H1 (cell line): ENCODE data around the gene EFEMP2. TPM values are rescaled to one million over a fixed set of nuclear protein-coding genes. Genes with fewer than 3 reads are reported as not detected.
"Not testable (repeated sequence)": the region's sequence is repeated elsewhere in the genome, so short reads cannot be mapped to it uniquely, and the experiment has no call there.

Experiments
- CTCF ChIA-PET: fragments of 300-600 bp; sonication (Branson Sonifier 250); formaldehyde crosslinking; loops from one replicate; lab custom pipeline; 2021; ENCODE audit not compliant: partially characterized antibody; lab: Charles Lee
- POLR2A ChIA-PET: fragments of 300-600 bp; sonication (Branson Sonifier 250); formaldehyde crosslinking; loops from one replicate; lab custom pipeline; 2021; ENCODE audit warnings: inconsistent platforms; ENCODE audit not compliant: partially characterized antibody; lab: Charles Lee
- DNase-seq, 2 experiments: peaks; one replicate each; pipeline versions ENCODE4 v3.0.0 to v3.0.0-alpha.2; 2010 to 2022; ENCODE audit warnings: low spot score in 2 of 2, low read depth in 1 of 2, mixed read lengths in 1 of 2
- FAIRE-seq: peaks from 2 replicates; lab custom pipeline; 2011; peaks lifted over from hg19 to GRCh38; lab: Jason Lieb, UNC
- H2AFZ ChIP-seq: 2 replicates; pipeline ENCODE4 v1.8.1; 2012; ENCODE audit warnings: low read length, inconsistent platforms
- H2AK5ac ChIP-seq: 2 replicates; pipeline ENCODE4 v1.6.1; 2013; ENCODE audit warnings: low read depth, low read length
- H2BK120ac ChIP-seq: replicated peaks from 2 replicates; pipeline ENCODE3; 2013; ENCODE audit warnings: low read depth, low read length, inconsistent platforms
- H2BK12ac ChIP-seq: 2 replicates; pipeline ENCODE4 v1.6.1; 2013; ENCODE audit warnings: low read depth, low read length
- H2BK15ac ChIP-seq: 2 replicates; pipeline ENCODE4 v1.6.1; 2013; ENCODE audit warnings: low read length
- H2BK20ac ChIP-seq: 2 replicates; pipeline ENCODE4 v1.6.1; 2013; ENCODE audit warnings: low read length
- H2BK5ac ChIP-seq: 2 replicates; pipeline ENCODE4 v1.6.1; 2013; ENCODE audit warnings: low read depth, low read length
- H3K14ac ChIP-seq: 2 replicates; pipeline ENCODE4 v1.6.1; 2013; ENCODE audit warnings: inconsistent platforms; ENCODE audit not compliant: insufficient read length
- H3K18ac ChIP-seq: 2 replicates; pipeline ENCODE4 v1.6.1; 2013; ENCODE audit warnings: low read length; ENCODE audit errors: extremely low read depth
- H3K23ac ChIP-seq: 2 replicates; pipeline ENCODE4 v1.6.1; 2013; ENCODE audit warnings: inconsistent platforms; ENCODE audit not compliant: insufficient read length
- H3K23me2 ChIP-seq: 2 replicates; pipeline ENCODE4 v1.6.1; 2013; ENCODE audit warnings: low read depth, low read length
- H3K27ac ChIP-seq: 2 replicates; pipeline ENCODE4 v1.6.1; 2011; ENCODE audit warnings: low read depth, low read length, inconsistent platforms
- H3K27me3 ChIP-seq, 4 experiments: replicated peaks in 1 of 4; 1 replicate in 1 of 4; 2 replicates in 3 of 4; pipeline versions ENCODE4 v1.6.1 to v1.8.1; 2011 to 2013; ENCODE audit warnings: low read length in 3 of 4, mild to moderate bottlenecking in 3 of 4, inconsistent platforms in 2 of 4, mixed read lengths in 2 of 4, moderate library complexity in 1 of 4; ENCODE audit not compliant: control insufficient read depth in 3 of 4, insufficient read depth in 3 of 4; ENCODE audit errors: extremely low read depth in 1 of 4
- H3K36me3 ChIP-seq, 4 experiments: 2 replicates each; pipeline versions ENCODE4 v1.6.1 to v1.8.1; 2011 to 2013; ENCODE audit warnings: mild to moderate bottlenecking in 4 of 4, low read length in 3 of 4, moderate library complexity in 2 of 4, control low read depth in 1 of 4, inconsistent platforms in 1 of 4; ENCODE audit not compliant: insufficient read depth in 4 of 4, control insufficient read depth in 2 of 4
- H3K4ac ChIP-seq: replicated peaks from 2 replicates; pipeline ENCODE3; 2013; ENCODE audit warnings: low read length, low read depth, mixed read lengths, inconsistent platforms; ENCODE audit not compliant: insufficient read length
- H3K4me1 ChIP-seq, 4 experiments: replicated peaks in 1 of 4; 1 replicate in 1 of 4; 2 replicates in 3 of 4; pipeline versions ENCODE4 v1.6.1 to v1.8.1; 2011 to 2013; ENCODE audit warnings: low read length in 3 of 4, inconsistent platforms in 2 of 4, mixed read lengths in 1 of 4; ENCODE audit not compliant: insufficient read depth in 4 of 4, control insufficient read depth in 3 of 4
- H3K4me2 ChIP-seq, 2 experiments: 2 replicates each; pipeline versions ENCODE4 v1.6.1 to v1.8.1; 2011 to 2013; ENCODE audit warnings: low read depth in 2 of 2, low read length in 2 of 2, control low read depth in 1 of 2, inconsistent platforms in 1 of 2, mild to moderate bottlenecking in 1 of 2; ENCODE audit not compliant: insufficient read depth in 1 of 2
- H3K4me3 ChIP-seq, 4 experiments: fragments of 200-600, 300-600 bp in 1 of 4; sonication (generic), shearing (Covaris generic), sonication (Bioruptor Twin) in 1 of 4; 2 replicates each; pipeline versions ENCODE4 v1.5.1 to v1.8.1; 2011 to 2016; ENCODE audit warnings: low read length in 4 of 4, low read depth in 3 of 4, control low read depth in 2 of 4, inconsistent platforms in 2 of 4, mild to moderate bottlenecking in 2 of 4, mixed read lengths in 1 of 4, moderate library complexity in 1 of 4; ENCODE audit not compliant: insufficient read depth in 2 of 4; ENCODE audit errors: extremely low read depth in 1 of 4
- H3K56ac ChIP-seq: replicated peaks from 2 replicates; pipeline ENCODE3; 2013; ENCODE audit warnings: low read depth, mild to moderate bottlenecking, mixed read lengths, low read length, inconsistent platforms; ENCODE audit not compliant: insufficient read length
- H3K79me1 ChIP-seq: 2 replicates; pipeline ENCODE4 v1.6.1; 2013; ENCODE audit warnings: low read depth, low read length, control low read depth
- H3K79me2 ChIP-seq, 2 experiments: 2 replicates each; pipeline versions ENCODE4 v1.6.1 to v1.8.1; 2012 to 2013; ENCODE audit warnings: low read length in 2 of 2, mild to moderate bottlenecking in 2 of 2, inconsistent platforms in 1 of 2; ENCODE audit not compliant: insufficient read depth in 2 of 2, control insufficient read depth in 1 of 2
- H3K9ac ChIP-seq, 4 experiments: replicated peaks in 1 of 4; 1 replicate in 1 of 4; 2 replicates in 3 of 4; pipeline versions ENCODE4 v1.6.1 to v1.8.1; 2011 to 2013; ENCODE audit warnings: low read depth in 3 of 4, low read length in 3 of 4, control low read depth in 2 of 4, mild to moderate bottlenecking in 2 of 4, moderate library complexity in 2 of 4, inconsistent platforms in 1 of 4; ENCODE audit errors: extremely low read depth in 1 of 4
- H3K9me3 ChIP-seq, 2 experiments: 2 replicates each; pipeline versions ENCODE4 v1.6.1 to v1.8.1; 2012 to 2013; ENCODE audit warnings: mild to moderate bottlenecking in 2 of 2, moderate library complexity in 2 of 2, control low read depth in 1 of 2, inconsistent platforms in 1 of 2, low read depth in 1 of 2, low read length in 1 of 2, mixed read lengths in 1 of 2; ENCODE audit not compliant: insufficient read depth in 2 of 2
- H4K20me1 ChIP-seq, 2 experiments: replicated peaks in 1 of 2; 2 replicates each; pipeline versions ENCODE3 to v1.8.1; 2011 to 2013; ENCODE audit warnings: inconsistent platforms in 2 of 2, low read length in 2 of 2, mild to moderate bottlenecking in 1 of 2; ENCODE audit not compliant: insufficient read depth in 2 of 2, control insufficient read depth in 1 of 2
- H4K5ac ChIP-seq: 2 replicates; pipeline ENCODE4 v1.6.1; 2013; ENCODE audit warnings: low read length, low read depth, mixed read lengths, inconsistent platforms; ENCODE audit not compliant: insufficient read length
- H4K8ac ChIP-seq: 2 replicates; pipeline ENCODE4 v1.8.0; 2013; ENCODE audit warnings: mild to moderate bottlenecking, moderate library complexity, low read length, inconsistent platforms; ENCODE audit not compliant: insufficient read depth; ENCODE audit errors: extremely low read depth
- H4K91ac ChIP-seq: replicated peaks from 2 replicates; pipeline ENCODE3; 2013; ENCODE audit warnings: low read length, mixed read lengths, inconsistent platforms; ENCODE audit not compliant: insufficient read length
- ASH2L ChIP-seq: fragments of 200-600, 300-600 bp; sonication (generic); IDR thresholded peaks from one replicate; pipeline ENCODE4 v1.7.1; 2017; ENCODE audit warnings: low read length
- ATF2 ChIP-seq: IDR thresholded peaks from 2 replicates; pipeline ENCODE4 v1.6.1; 2012; ENCODE audit warnings: low read length, inconsistent platforms
- POLR2AphosphoS5 ChIP-seq: IDR thresholded peaks from 2 replicates; pipeline ENCODE4 v1.6.1; 2011; ENCODE audit warnings: low read depth, low read length
- RAD21 ChIP-seq, 2 experiments: IDR thresholded peaks in 1 of 2; conservative IDR thresholded peaks in 1 of 2; 2 replicates each; pipeline ENCODE4 v1.6.1; 2011; ENCODE audit warnings: low read depth in 2 of 2, low read length in 2 of 2, improper control_type of control experiment in 1 of 2, inconsistent platforms in 1 of 2, mild to moderate bottlenecking in 1 of 2, moderate library complexity in 1 of 2
- RFX5 ChIP-seq: IDR thresholded peaks from 2 replicates; pipeline ENCODE4 v1.6.1; 2011; ENCODE audit warnings: low read depth, low read length, improper control_type of control experiment, borderline replicate concordance
- SP4 ChIP-seq: IDR thresholded peaks from 2 replicates; pipeline ENCODE4 v1.6.1; 2012; ENCODE audit warnings: low read length, inconsistent platforms
- TAF1 ChIP-seq: IDR thresholded peaks from 2 replicates; pipeline ENCODE4 v1.6.1; 2011; ENCODE audit warnings: mild to moderate bottlenecking, low read depth, low read length
- TAF7 ChIP-seq: optimal IDR thresholded peaks from 2 replicates; pipeline ENCODE3; 2011; ENCODE audit warnings: low read depth, mild to moderate bottlenecking, inconsistent platforms, low read length, moderate library complexity, borderline replicate concordance
- WGBS, 2 experiments: shearing (Covaris generic) in 1 of 2; methylation state at CpG; one replicate each; pipeline versions ENCODE4 v1.1.6 to v1.1.7; 2013 to 2015; ENCODE audit warnings: low lambda C conversion rate in 2 of 2, mixed read lengths in 2 of 2, inconsistent platforms in 1 of 2, low coverage in 1 of 2, missing lambda C conversion rate in 1 of 2; ENCODE audit not compliant: insufficient replicate concordance in 2 of 2, insufficient coverage in 1 of 2, insufficient read length in 1 of 2; ENCODE audit errors: extremely low coverage in 1 of 2, missing lambda C conversion rate in 1 of 2; 5-methylcytosine and 5-hydroxymethylcytosine counted together
- polyA plus RNA-seq, 7 experiments: library from polyadenylated mRNA; depleted of rRNA in 3 of 7; stranded (reverse) in 5 of 7; unstranded in 2 of 7; fragments of >200 nt in 5 of 7; fragments of 200-250 nt in 2 of 7; gene quantifications; 1 replicate in 5 of 7; 2 replicates in 1 of 7; 4 replicates in 1 of 7; pipeline versions ENCODE4 v1.2.1 to v1.2.3, GENCODE V29; 2011 to 2013; ENCODE audit warnings: missing spikeins in 2 of 7, mixed read lengths in 2 of 7
- total RNA-seq: library from RNA; stranded (reverse); fragmentation: NEBNext Ultra II Directional; extraction: Animal tissue kit (Norgen Biotek cat#: 25700); gene quantifications from 2 replicates; pipeline ENCODE4 v1.2.1, GENCODE V29; 2021
- TF ChIP-seq, protein P1 (sequence below): IDR thresholded peaks from 2 replicates; pipeline ENCODE4 v1.6.1; 2011; ENCODE audit warnings: low read length, improper control_type of control experiment

EFEMP2 gene
- total and polyA plus RNA-seq, 2 of the 8 experiments (the other 6 are each of a cell fraction or from before 2014, with no cell fraction given) = 8.8 to 17.2 TPM

- no peak for TF ChIP-seq SP4
- no peak for TF ChIP-seq TAF7
- TF ChIP-seq, protein P1, sequence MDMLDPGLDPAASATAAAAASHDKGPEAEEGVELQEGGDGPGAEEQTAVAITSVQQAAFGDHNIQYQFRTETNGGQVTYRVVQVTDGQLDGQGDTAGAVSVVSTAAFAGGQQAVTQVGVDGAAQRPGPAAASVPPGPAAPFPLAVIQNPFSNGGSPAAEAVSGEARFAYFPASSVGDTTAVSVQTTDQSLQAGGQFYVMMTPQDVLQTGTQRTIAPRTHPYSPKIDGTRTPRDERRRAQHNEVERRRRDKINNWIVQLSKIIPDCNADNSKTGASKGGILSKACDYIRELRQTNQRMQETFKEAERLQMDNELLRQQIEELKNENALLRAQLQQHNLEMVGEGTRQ = no peak
- no peak for TF ChIP-seq RAD21 (IDR thresholded peaks at IDR 0.05 in 1 of 2, conservative IDR thresholded peaks at IDR 0.05 in 1 of 2; ENCODE audit: low read depth in 2 of 2, low read length in 2 of 2)
- no peak for TF ChIP-seq POLR2AphosphoS5
- TF ChIP-seq TAF1 = no peak
- TF ChIP-seq ATF2 = no peak
- TF ChIP-seq RFX5 = no peak
- no peak for TF ChIP-seq ASH2L
These were observed 23.2 kb downstream of the EFEMP2 start (continued) for GRCh38 chr11:65849366-65849765.

GRCh38 chr11:65848693-65849092, 23.9 kb downstream of the EFEMP2 start:
- FAIRE-seq, H2BK120ac ChIP-seq, H3K27ac ChIP-seq, H3K4me1 ChIP-seq, H2AK5ac ChIP-seq, H2BK15ac ChIP-seq, H3K4me2 ChIP-seq, H2BK12ac ChIP-seq, H4K20me1 ChIP-seq, H3K27me3 ChIP-seq, H3K23ac ChIP-seq, H3K9ac ChIP-seq, H3K4ac ChIP-seq, H3K9me3 ChIP-seq, H3K79me1 ChIP-seq, DNase-seq, H3K14ac ChIP-seq, H3K18ac ChIP-seq, H3K79me2 ChIP-seq, H2BK5ac ChIP-seq, H4K8ac ChIP-seq, H3K4me3 ChIP-seq, H2AFZ ChIP-seq, H2BK20ac ChIP-seq, H4K5ac ChIP-seq, H4K91ac ChIP-seq, H3K36me3 ChIP-seq, H3K56ac ChIP-seq, H3K23me2 ChIP-seq: not testable (repeated sequence)
- CTCF ChIA-PET = interaction anchor here (0.6 to 15.2 kb wide), 10 partner anchors 9 to 140 kb away, joined by 3 to 283 read pairs (median 10); partner anchors contain the start of genes CCDC85B, CFL1, CTSW and EFEMP2
- POLR2A ChIA-PET = interaction anchor here (1.3 to 38.3 kb wide), 6 partner anchors 10 to 185 kb away, joined by 3 to 1071 read pairs (median 6); partner anchors contain the start of genes CCDC85B, CFL1, CTSW and EFEMP2
- 72% methylated on average over 7 of the region's 7 CpGs; no CpG with 5 or more reads in 1 of the 2 experiments for WGBS, 2 experiments
